HepG2 (cell line): ENCODE data around the gene METTL13. TPM values are rescaled to one million over a fixed set of nuclear protein-coding genes. Genes with fewer than 3 reads are reported as not detected.
A peak's percentile ranks its signal among the peaks of the same experiment; 100 is the strongest.

Experiments used
- ATAC-seq: fragments of 200-7000 bp; cut with Tn5 transposase; 3 replicates; pipeline ENCODE4 v1.9.1; 2020; ENCODE audit warnings: mild to moderate bottlenecking, moderate library complexity
- BruUV-seq: library from RNA; stranded (reverse); fragments of 400-500 nt; replicated peaks from 2 replicates; lab custom pipeline; 2021; lab: Mats Ljungman, UMichigan
- CTCF ChIA-PET: fragments of 300-600 bp; formaldehyde crosslinking; extraction: SDS; loops from one replicate; lab custom pipeline; 2021; ENCODE audit warnings: low total read pairs, inconsistent platforms, low intra/inter-chr PET ratio; lab: Yijun Ruan, JAX
- POLR2A ChIA-PET: fragments of 350-600 bp; sonication (Branson Sonifier 250); formaldehyde crosslinking; loops from one replicate; lab custom pipeline; 2020; ENCODE audit warnings: antibody characterized with exemption, inconsistent platforms; lab: Yijun Ruan, JAX
- DNase-seq: peaks from one replicate; pipeline ENCODE4 v3.0.0-alpha.2; 2015; ENCODE audit warnings: low spot score
- FAIRE-seq: peaks from 3 replicates; lab custom pipeline; 2011; peaks lifted over from hg19 to GRCh38; lab: Jason Lieb, UNC
- H2AFZ ChIP-seq: one replicate; pipeline ENCODE4 v1.6.1; 2011; ENCODE audit warnings: low read length, inconsistent platforms
- H3K27ac ChIP-seq: fragments of 300-600 bp; 3 replicates; pipeline ENCODE4 v1.8.0; 2011; ENCODE audit warnings: mixed run types, mild to moderate bottlenecking, mixed read lengths, low read length, inconsistent platforms; ENCODE audit not compliant: insufficient read depth; ENCODE audit errors: extremely low read length
- H3K27me3 ChIP-seq, 2 experiments: fragments of 200-600 bp in 1 of 2; 2 replicates in 1 of 2; 3 replicates in 1 of 2; pipeline versions ENCODE4 v1.6.0 to v1.8.0; 2011; ENCODE audit warnings: low read length in 2 of 2, mild to moderate bottlenecking in 2 of 2, moderate library complexity in 2 of 2, inconsistent platforms in 1 of 2; ENCODE audit not compliant: insufficient read depth in 2 of 2, control insufficient read depth in 1 of 2
- H3K36me3 ChIP-seq, 2 experiments: fragments of 200-600 bp in 1 of 2; replicated peaks in 1 of 2; 2 replicates in 1 of 2; 3 replicates in 1 of 2; pipeline versions ENCODE4 v1.5.1 to v1.8.0; 2011; ENCODE audit warnings: low read length in 2 of 2, inconsistent platforms in 1 of 2; ENCODE audit not compliant: insufficient read depth in 2 of 2, control insufficient read depth in 1 of 2
- H3K4me1 ChIP-seq: 2 replicates; pipeline ENCODE4 v1.5.1; 2012; ENCODE audit warnings: low read length, inconsistent platforms; ENCODE audit not compliant: insufficient read depth
- H3K4me2 ChIP-seq: 2 replicates; pipeline ENCODE4 v1.6.0; 2011; ENCODE audit warnings: low read depth, low read length, inconsistent platforms
- H3K4me3 ChIP-seq, 3 experiments: fragments of 200-600 bp in 1 of 3; sonication (generic), shearing (Covaris generic) in 1 of 3; replicated peaks in 1 of 3; 2 replicates each; pipeline ENCODE4 v1.5.1; 2011 to 2016; ENCODE audit warnings: low read length in 3 of 3, inconsistent platforms in 2 of 3, low read depth in 2 of 3, mild to moderate bottlenecking in 2 of 3, control low read depth in 1 of 3, mixed read lengths in 1 of 3; ENCODE audit not compliant: insufficient read depth in 1 of 3
- H3K79me2 ChIP-seq: one replicate; pipeline ENCODE4 v1.6.1; 2011; ENCODE audit warnings: low read length, inconsistent platforms; ENCODE audit not compliant: insufficient read depth
- H3K9ac ChIP-seq: 2 replicates; pipeline ENCODE4 v1.6.0; 2011; ENCODE audit warnings: mild to moderate bottlenecking, low read depth, low read length, inconsistent platforms; ENCODE audit not compliant: insufficient read depth
- H3K9me3 ChIP-seq: 2 replicates; pipeline ENCODE4 v1.5.1; 2012; ENCODE audit warnings: mild to moderate bottlenecking, low read length
- H4K20me1 ChIP-seq: 2 replicates; pipeline ENCODE4 v1.6.0; 2011; ENCODE audit warnings: inconsistent platforms, mild to moderate bottlenecking, low read length, moderate library complexity; ENCODE audit not compliant: insufficient read depth
- GABPB1 ChIP-seq: IDR thresholded peaks from 2 replicates; pipeline ENCODE4 v1.6.1; 2016; ENCODE audit warnings: mild to moderate bottlenecking, missing genetic modification reagents, moderate library complexity, missing compliant biosample characterization
- KDM5A ChIP-seq: fragments of 200-600 bp; sonication (generic); IDR thresholded peaks from 2 replicates; pipeline ENCODE4 v1.7.0; 2018; ENCODE audit warnings: antibody characterized with exemption, mild to moderate bottlenecking, low read length, borderline replicate concordance
- MTF1 ChIP-seq: sonication (generic); formaldehyde crosslinking; IDR thresholded peaks from 2 replicates; pipeline ENCODE4 v1.5.0; 2020; ENCODE audit warnings: missing genetic modification reagents
- PPARG ChIP-seq: conservative IDR thresholded peaks from 2 replicates; pipeline ENCODE4 v1.6.1; 2016; ENCODE audit warnings: missing biosample characterization, missing genetic modification reagents
- RBM39 ChIP-seq: fragments of 200-400 bp; formaldehyde crosslinking; IDR thresholded peaks from one replicate; pipeline ENCODE4 v1.6.1; 2018; ENCODE audit warnings: antibody characterized with exemption, mild to moderate bottlenecking, low read depth, low read length; ENCODE audit not compliant: poor library complexity, severe bottlenecking
- RELA ChIP-seq: sonication (generic); formaldehyde crosslinking; IDR thresholded peaks from 2 replicates; pipeline ENCODE4 v1.4.0; 2020; ENCODE audit warnings: missing genetic modification reagents
- SP140L ChIP-seq: sonication (generic); formaldehyde crosslinking; IDR thresholded peaks from 2 replicates; pipeline ENCODE4 v1.4.0; 2020; ENCODE audit warnings: missing genetic modification reagents, borderline replicate concordance
- U2AF2 ChIP-seq: fragments of 200-400 bp; formaldehyde crosslinking; IDR thresholded peaks from 2 replicates; pipeline ENCODE4 v1.6.1; 2017; ENCODE audit warnings: low read depth, mild to moderate bottlenecking, low read length
- ZNF431 ChIP-seq: sonication (generic); formaldehyde crosslinking; IDR thresholded peaks from 2 replicates; pipeline ENCODE4 v1.9.0; 2022; ENCODE audit warnings: missing genetic modification reagents, low read depth, mild to moderate bottlenecking, borderline replicate concordance
- ZNF605 ChIP-seq: sonication (generic); formaldehyde crosslinking; IDR thresholded peaks from 2 replicates; pipeline ENCODE4 v1.8.0; 2022; ENCODE audit warnings: mild to moderate bottlenecking, missing genetic modification reagents
- ZNF704 ChIP-seq: sonication (generic); formaldehyde crosslinking; IDR thresholded peaks from 2 replicates; pipeline ENCODE4 v1.8.1; 2023; ENCODE audit warnings: mild to moderate bottlenecking, inconsistent platforms, moderate library complexity, missing genetic modification reagents, borderline replicate concordance
- ZNF776 ChIP-seq: sonication (generic); formaldehyde crosslinking; IDR thresholded peaks from 2 replicates; pipeline ENCODE4 v1.4.0; 2020; ENCODE audit warnings: mild to moderate bottlenecking, missing genetic modification reagents
- WGBS: methylation state at CpG from one replicate; pipeline ENCODE4 v1.1.6; 2017; ENCODE audit warnings: low lambda C conversion rate; 5-methylcytosine and 5-hydroxymethylcytosine counted together
- in situ Hi-C: cut with HindIII; loops from 2 replicates; pipeline ENCODE4 v1.10.0; 2017; ENCODE audit warnings: low pct_unique_long_range_greater_than_20kb; ENCODE audit not compliant: extremely low pct_ligation_motif_present
- intact Hi-C: fragments of 100-400 bp; cut with micrococcal nuclease; formaldehyde crosslinking; loops from one replicate; pipeline ENCODE4 v1.10.0; 2022; ENCODE audit not compliant: unreplicated experiment
- polyA plus RNA-seq, 8 experiments: library from polyadenylated mRNA; depleted of rRNA in 3 of 8; stranded (reverse) in 7 of 8; unstranded in 1 of 8; fragments of >200 nt; fragmentation: Illumina TruSeq in 4 of 8; extraction: Trizol in 4 of 8; gene quantifications; 2 replicates each; pipeline versions ENCODE4 v1.2.1 to v1.2.3, GENCODE V29; 2011 to 2016; ENCODE audit warnings: low read depth in 4 of 8, missing spikeins in 1 of 8, mixed read lengths in 1 of 8; ENCODE audit not compliant: insufficient read depth in 1 of 8
- total RNA-seq, 5 experiments: library from RNA; depleted of rRNA; stranded (reverse); fragments of >200 nt; fragmentation: Illumina TruSeq; extraction: Trizol; gene quantifications; 2 replicates each; pipeline ENCODE4 v1.2.3, GENCODE V29; 2016; ENCODE audit warnings: low read depth in 1 of 5
- TF ChIP-seq, protein P1 (sequence below): sonication (generic); formaldehyde crosslinking; IDR thresholded peaks from 2 replicates; pipeline ENCODE4 v1.4.0; 2020; ENCODE audit warnings: missing genetic modification reagents

The METTL13 gene
- total and polyA plus RNA-seq, 2 of the 13 experiments (the other 11 are each of a cell fraction or from before 2014, with no cell fraction given), result 18.6 to 22.8 TPM

GRCh38 chr1:171763764-171764163 lies 17.7 kb upstream of the METTL13 start:
- Histone ChIP-seq H3K79me2 (no peaks in the 10 kb centered on the region), H2AFZ (no peak overlapping the region), H3K9me3 (no peaks in the 10 kb centered on the region), H3K27ac (no peak overlapping the region), H3K4me3 (no peak overlapping the region), H4K20me1 (no peaks in the 10 kb centered on the region), H3K4me1 (no peaks in the 10 kb centered on the region), H3K9ac (no peak overlapping the region), H3K36me3 (no peaks in the 10 kb centered on the region), H3K27me3 (peaks cover 1 to 13% of the 10 kb centered on the region in 2 experiments; a peak in 2 of 5 replicates), H3K4me2 (no peak overlapping the region)
- TF ChIP-seq SP140L (CRISPR knock-in tag) (no peak), ZNF605 (CRISPR knock-in tag) (no peak), KDM5A (no peak), MTF1 (CRISPR knock-in tag) (no peak), ZNF431 (no peak), PPARG (no peak), ZNF776 (CRISPR knock-in tag) (no peak), RELA (CRISPR knock-in tag) (no peak), GABPB1 (no peak), ZNF704 (CRISPR knock-in tag) (no peak), U2AF2 (no peak), RBM39 (no peak)
- TF ChIP-seq, protein P1, sequence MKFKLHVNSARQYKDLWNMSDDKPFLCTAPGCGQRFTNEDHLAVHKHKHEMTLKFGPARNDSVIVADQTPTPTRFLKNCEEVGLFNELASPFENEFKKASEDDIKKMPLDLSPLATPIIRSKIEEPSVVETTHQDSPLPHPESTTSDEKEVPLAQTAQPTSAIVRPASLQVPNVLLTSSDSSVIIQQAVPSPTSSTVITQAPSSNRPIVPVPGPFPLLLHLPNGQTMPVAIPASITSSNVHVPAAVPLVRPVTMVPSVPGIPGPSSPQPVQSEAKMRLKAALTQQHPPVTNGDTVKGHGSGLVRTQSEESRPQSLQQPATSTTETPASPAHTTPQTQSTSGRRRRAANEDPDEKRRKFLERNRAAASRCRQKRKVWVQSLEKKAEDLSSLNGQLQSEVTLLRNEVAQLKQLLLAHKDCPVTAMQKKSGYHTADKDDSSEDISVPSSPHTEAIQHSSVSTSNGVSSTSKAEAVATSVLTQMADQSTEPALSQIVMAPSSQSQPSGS (CRISPR knock-in tag), result no peak
- no peak for DNase-seq
- ATAC-seq, result peak; percentile 39; the same call in 2 of the 3 replicates
- in situ Hi-C loops, result no loop called here
- no peak for FAIRE-seq
- CTCF ChIA-PET, result no interaction called here
- intact Hi-C loops, result no loop called here
- BruUV-seq, result no TSS peak
- WGBS, result 3% methylated on average over 5 of the region's 6 CpGs
- POLR2A ChIA-PET, result no interaction called here
